ENCODE data around the gene NPAT. TPM values are rescaled to one million over a fixed set of nuclear protein-coding genes. Genes with fewer than 3 reads are reported as not detected.
"Not testable (repeated sequence)": the region's sequence is repeated elsewhere in the genome, so short reads cannot be mapped to it uniquely, and the experiment has no call there.

The NPAT gene
- total RNA-seq, 1 experiment from 2014 or later = 8.2 TPM

GRCh38 chr11:108220721-108221336 lies 1.6 kb downstream of the NPAT start:
- DNase-seq (ENCODE audit: low spot score) = peak; percentile 45

GRCh38 chr11:108218912-108219783 lies 3.3 kb downstream of the NPAT start:
- no peak for DNase-seq (ENCODE audit: low spot score)

- no peak for DNase-seq (ENCODE audit: low spot score)
Observed at GRCh38 chr11:108218455-108218854, 4.0 kb downstream of the NPAT start.

GRCh38 chr11:108216988-108217387 lies 5.5 kb downstream of the NPAT start:
- DNase-seq (ENCODE audit: low spot score) = no peak

GRCh38 chr11:108213784-108214183 lies 8.7 kb downstream of the NPAT start:
- no peak for DNase-seq (ENCODE audit: low spot score)

GRCh38 chr11:108210441-108210840 lies 12.0 kb downstream of the NPAT start:
- no peak for DNase-seq (ENCODE audit: low spot score)

- no peak for DNase-seq (ENCODE audit: low spot score)
Observed at GRCh38 chr11:108207683-108208060, 14.8 kb downstream of the NPAT start.

- DNase-seq (ENCODE audit: low spot score) = no peak
Observed at GRCh38 chr11:108206969-108207682, 15.3 kb downstream of the NPAT start.

- DNase-seq (ENCODE audit: low spot score) = no peak
Observed at GRCh38 chr11:108206171-108206570, 16.3 kb downstream of the NPAT start.

GRCh38 chr11:108204929-108205499 lies 17.4 kb downstream of the NPAT start:
- DNase-seq (ENCODE audit: low spot score) = no peak

GRCh38 chr11:108204376-108204775 lies 18.1 kb downstream of the NPAT start:
- no peak for DNase-seq (ENCODE audit: low spot score)

- DNase-seq (ENCODE audit: low spot score) = no peak
Observed at GRCh38 chr11:108203075-108203474, 19.4 kb downstream of the NPAT start.

- no peak for DNase-seq (ENCODE audit: low spot score)
Observed at GRCh38 chr11:108199446-108200321, 22.8 kb downstream of the NPAT start.

- no peak for DNase-seq (ENCODE audit: low spot score)
Observed at GRCh38 chr11:108198833-108199232, 23.6 kb downstream of the NPAT start.

GRCh38 chr11:108197351-108197750 lies 25.1 kb downstream of the NPAT start:
- DNase-seq (ENCODE audit: low spot score) = no peak

- no peak for DNase-seq (ENCODE audit: low spot score)
Observed at GRCh38 chr11:108196901-108197300, 25.5 kb downstream of the NPAT start.

- DNase-seq (ENCODE audit: low spot score) = no peak
Observed at GRCh38 chr11:108193725-108194124, 28.7 kb downstream of the NPAT start.

- DNase-seq (ENCODE audit: low spot score) = no peak
Observed at GRCh38 chr11:108177570-108177969, 44.9 kb downstream of the NPAT start.

GRCh38 chr11:108170184-108170583 lies 52.3 kb downstream of the NPAT start:
- no peak for DNase-seq (ENCODE audit: low spot score)

GRCh38 chr11:108167624-108168023 lies 54.8 kb downstream of the NPAT start:
- DNase-seq (ENCODE audit: low spot score) = no peak

GRCh38 chr11:108162878-108163277 lies 59.6 kb downstream of the NPAT start:
- DNase-seq (ENCODE audit: low spot score) = not testable (repeated sequence)
